ENCODE results near the gene CDKAL1.

CDKAL1 gene

GRCh38 chr6:20684474-20684873 is 150.2 kb downstream of the CDKAL1 start:
- TF ChIP-seq EZH2phosphoT487 (IDR thresholded peaks at IDR 0.05; ENCODE audit: low read length) (no peak), CTCF (IDR thresholded peaks at IDR 0.05; ENCODE audit: low read length) (no peak), EZH2 (optimal IDR thresholded peaks at IDR 0.05; ENCODE audit: low read depth, low read length) (no peak)
- no peaks in the 10 kb centered on the region for H3K9me3 ChIP-seq (replicated peaks; ENCODE audit: insufficient read depth, low read length)
- H3K79me2 ChIP-seq (ENCODE audit: low read length): peaks cover 23% of the 10 kb centered on the region
- no peaks in the 10 kb centered on the region for H3K9me2 ChIP-seq (replicated peaks; ENCODE audit: insufficient read depth, low read length)
- no peak overlapping the region for H3K4me3 ChIP-seq (ENCODE audit: low read length)
- H3K4me1 ChIP-seq (ENCODE audit: low read length): peaks cover 27% of the 10 kb centered on the region
- no peaks in the 10 kb centered on the region for H3K36me3 ChIP-seq (replicated peaks; ENCODE audit: insufficient read depth, low read length)
- H4K20me1 ChIP-seq (ENCODE audit: insufficient read depth, low read length): no peaks in the 10 kb centered on the region
- peaks cover 17% of the 10 kb centered on the region for H3F3A ChIP-seq (ENCODE audit: insufficient read depth, low read length)
- H3K27me3 ChIP-seq (replicated peaks; ENCODE audit: insufficient read depth, low read length): no peaks in the 10 kb centered on the region
- no peak for DNase-seq
- H2AFZ ChIP-seq (ENCODE audit: low read length): no peak overlapping the region
- no peak overlapping the region for H3K9ac ChIP-seq (ENCODE audit: low read length)
- no peak overlapping the region for H3K27ac ChIP-seq (ENCODE audit: low read length)
- no peak overlapping the region for H3K4me2 ChIP-seq (ENCODE audit: low read depth, low read length)

- H3K4me2 ChIP-seq (ENCODE audit: low read depth, low read length): no peak overlapping the region
- H3K4me1 ChIP-seq (ENCODE audit: low read length): peaks cover 21% of the 10 kb centered on the region
- no peak overlapping the region for H3K9ac ChIP-seq (ENCODE audit: low read length)
- no peak overlapping the region for H2AFZ ChIP-seq (ENCODE audit: low read length)
- no peaks in the 10 kb centered on the region for H3K9me3 ChIP-seq (replicated peaks; ENCODE audit: insufficient read depth, low read length)
- H3K4me3 ChIP-seq (ENCODE audit: low read length): no peak overlapping the region
- H3K79me2 ChIP-seq (ENCODE audit: low read length): peaks cover 28% of the 10 kb centered on the region
- DNase-seq: no peak
- H3K27ac ChIP-seq (ENCODE audit: low read length): no peak overlapping the region
- H3K27me3 ChIP-seq (replicated peaks; ENCODE audit: insufficient read depth, low read length): no peaks in the 10 kb centered on the region
- no peak for TF ChIP-seq EZH2 (optimal IDR thresholded peaks at IDR 0.05; ENCODE audit: low read depth, low read length)
- no peak for TF ChIP-seq CTCF (IDR thresholded peaks at IDR 0.05; ENCODE audit: low read length)
- TF ChIP-seq EZH2phosphoT487 (IDR thresholded peaks at IDR 0.05; ENCODE audit: low read length): no peak
- no peaks in the 10 kb centered on the region for H3K36me3 ChIP-seq (replicated peaks; ENCODE audit: insufficient read depth, low read length)
- H3F3A ChIP-seq (ENCODE audit: insufficient read depth, low read length): peaks cover 8% of the 10 kb centered on the region; the same call in 1 of the 2 replicates
- H4K20me1 ChIP-seq (ENCODE audit: insufficient read depth, low read length): no peaks in the 10 kb centered on the region
- no peaks in the 10 kb centered on the region for H3K9me2 ChIP-seq (replicated peaks; ENCODE audit: insufficient read depth, low read length)
Measured at GRCh38 chr6:20686142-20686541, 151.9 kb downstream of the CDKAL1 start.

- H3K9me3 ChIP-seq (replicated peaks; ENCODE audit: insufficient read depth, low read length): no peaks in the 10 kb centered on the region
- no peak for DNase-seq
- no peak overlapping the region for H3K4me3 ChIP-seq (ENCODE audit: low read length)
- peaks cover 17% of the 10 kb centered on the region for H3K4me1 ChIP-seq (ENCODE audit: low read length)
- TF ChIP-seq EZH2phosphoT487 (IDR thresholded peaks at IDR 0.05; ENCODE audit: low read length) (no peak), CTCF (IDR thresholded peaks at IDR 0.05; ENCODE audit: low read length) (no peak), EZH2 (optimal IDR thresholded peaks at IDR 0.05; ENCODE audit: low read depth, low read length) (no peak)
- H3K9ac ChIP-seq (ENCODE audit: low read length): no peak overlapping the region
- H3K36me3 ChIP-seq (replicated peaks; ENCODE audit: insufficient read depth, low read length): no peaks in the 10 kb centered on the region
- H3K79me2 ChIP-seq (ENCODE audit: low read length): peaks cover 24% of the 10 kb centered on the region
- no peaks in the 10 kb centered on the region for H4K20me1 ChIP-seq (ENCODE audit: insufficient read depth, low read length)
- H3K27me3 ChIP-seq (replicated peaks; ENCODE audit: insufficient read depth, low read length): no peaks in the 10 kb centered on the region
- H3K27ac ChIP-seq (ENCODE audit: low read length): no peak overlapping the region
- no peaks in the 10 kb centered on the region for H3K9me2 ChIP-seq (replicated peaks; ENCODE audit: insufficient read depth, low read length)
- no peak overlapping the region for H3K4me2 ChIP-seq (ENCODE audit: low read depth, low read length)
- H2AFZ ChIP-seq (ENCODE audit: low read length): no peak overlapping the region
- H3F3A ChIP-seq (ENCODE audit: insufficient read depth, low read length): peaks cover 7% of the 10 kb centered on the region; the same call in 1 of the 2 replicates
Measured at GRCh38 chr6:20687494-20687893, 153.2 kb downstream of the CDKAL1 start.
